Upper lobe of left lung (tissue), 4 donors: ENCODE results near the gene TBC1D5.

Source experiments
- EP300 ChIP-seq, 4 donors: sonication (generic); formaldehyde crosslinking; IDR thresholded peaks; one replicate each; pipeline ENCODE4 v1.5.1; 2017; ENCODE audit warnings: antibody characterized with exemption in 4 of 4, control low read depth in 2 of 4
- POLR2A ChIP-seq, 4 donors: fragments of 450-650 bp; IDR thresholded peaks; one replicate each; pipeline ENCODE4 v1.5.1; 2016 to 2017; ENCODE audit warnings: antibody characterized with exemption in 4 of 4, mild to moderate bottlenecking in 2 of 4
- TF ChIP-seq, protein P1 (sequence below), 6 experiments: fragments of 450-650 bp in 4 of 6; fragments of 200-600 bp in 2 of 6; sonication (generic) in 2 of 6; IDR thresholded peaks; one replicate each; pipeline ENCODE4 v1.5.1; 2016 to 2019; ENCODE audit warnings: antibody characterized with exemption in 6 of 6

DNA sequence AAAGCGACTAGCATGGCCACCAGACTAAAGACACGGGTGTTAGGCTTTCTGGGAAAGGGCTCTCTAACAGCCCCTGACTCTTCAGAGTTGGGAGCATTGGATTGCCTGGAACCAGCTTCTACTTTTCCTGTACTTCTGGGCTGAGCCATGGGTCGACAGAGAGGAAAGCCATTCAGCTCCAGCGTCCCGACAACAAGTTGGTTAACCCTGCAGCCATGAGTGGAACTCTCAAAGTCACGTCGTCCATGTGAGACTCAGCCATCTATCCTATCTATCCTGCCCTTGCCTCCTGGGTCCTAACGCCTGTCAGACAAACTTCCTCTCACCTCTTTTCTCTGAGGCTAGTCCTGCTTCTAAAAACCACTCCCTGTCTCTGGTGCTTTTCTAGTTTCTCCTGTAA is 32.6 kb upstream of the TBC1D5 start:
- TF ChIP-seq POLR2A (IDR thresholded peaks at IDR 0.05) (no peak), EP300 (IDR thresholded peaks at IDR 0.05) (no peak)
- TF ChIP-seq, protein P1, sequence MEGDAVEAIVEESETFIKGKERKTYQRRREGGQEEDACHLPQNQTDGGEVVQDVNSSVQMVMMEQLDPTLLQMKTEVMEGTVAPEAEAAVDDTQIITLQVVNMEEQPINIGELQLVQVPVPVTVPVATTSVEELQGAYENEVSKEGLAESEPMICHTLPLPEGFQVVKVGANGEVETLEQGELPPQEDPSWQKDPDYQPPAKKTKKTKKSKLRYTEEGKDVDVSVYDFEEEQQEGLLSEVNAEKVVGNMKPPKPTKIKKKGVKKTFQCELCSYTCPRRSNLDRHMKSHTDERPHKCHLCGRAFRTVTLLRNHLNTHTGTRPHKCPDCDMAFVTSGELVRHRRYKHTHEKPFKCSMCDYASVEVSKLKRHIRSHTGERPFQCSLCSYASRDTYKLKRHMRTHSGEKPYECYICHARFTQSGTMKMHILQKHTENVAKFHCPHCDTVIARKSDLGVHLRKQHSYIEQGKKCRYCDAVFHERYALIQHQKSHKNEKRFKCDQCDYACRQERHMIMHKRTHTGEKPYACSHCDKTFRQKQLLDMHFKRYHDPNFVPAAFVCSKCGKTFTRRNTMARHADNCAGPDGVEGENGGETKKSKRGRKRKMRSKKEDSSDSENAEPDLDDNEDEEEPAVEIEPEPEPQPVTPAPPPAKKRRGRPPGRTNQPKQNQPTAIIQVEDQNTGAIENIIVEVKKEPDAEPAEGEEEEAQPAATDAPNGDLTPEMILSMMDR (IDR thresholded peaks at IDR 0.05) = no peak
